HepG2 (cell line): ENCODE data around the gene CHN2. TPM values are rescaled to one million over a fixed set of nuclear protein-coding genes. Genes with fewer than 3 reads are reported as not detected.

Experiments
- ATAC-seq: fragments of 200-7000 bp; cut with Tn5 transposase; 3 replicates; pipeline ENCODE4 v1.9.1; 2020; ENCODE audit warnings: mild to moderate bottlenecking, moderate library complexity
- BruUV-seq: library from RNA; stranded (reverse); fragments of 400-500 nt; replicated peaks from 2 replicates; lab custom pipeline; 2021; lab: Mats Ljungman, UMichigan
- CTCF ChIA-PET: fragments of 300-600 bp; formaldehyde crosslinking; extraction: SDS; loops from one replicate; lab custom pipeline; 2021; ENCODE audit warnings: low total read pairs, inconsistent platforms, low intra/inter-chr PET ratio; lab: Yijun Ruan, JAX
- POLR2A ChIA-PET: fragments of 350-600 bp; sonication (Branson Sonifier 250); formaldehyde crosslinking; loops from one replicate; lab custom pipeline; 2020; ENCODE audit warnings: antibody characterized with exemption, inconsistent platforms; lab: Yijun Ruan, JAX
- DNase-seq: peaks from one replicate; pipeline ENCODE4 v3.0.0-alpha.2; 2015; ENCODE audit warnings: low spot score
- FAIRE-seq: peaks from 3 replicates; lab custom pipeline; 2011; peaks lifted over from hg19 to GRCh38; lab: Jason Lieb, UNC
- H2AFZ ChIP-seq: one replicate; pipeline ENCODE4 v1.6.1; 2011; ENCODE audit warnings: low read length, inconsistent platforms
- H3K27ac ChIP-seq: fragments of 300-600 bp; 3 replicates; pipeline ENCODE4 v1.8.0; 2011; ENCODE audit warnings: mixed run types, mild to moderate bottlenecking, mixed read lengths, low read length, inconsistent platforms; ENCODE audit not compliant: insufficient read depth; ENCODE audit errors: extremely low read length
- H3K27me3 ChIP-seq, 2 experiments: fragments of 200-600 bp in 1 of 2; 2 replicates in 1 of 2; 3 replicates in 1 of 2; pipeline versions ENCODE4 v1.6.0 to v1.8.0; 2011; ENCODE audit warnings: low read length in 2 of 2, mild to moderate bottlenecking in 2 of 2, moderate library complexity in 2 of 2, inconsistent platforms in 1 of 2; ENCODE audit not compliant: insufficient read depth in 2 of 2, control insufficient read depth in 1 of 2
- H3K36me3 ChIP-seq, 2 experiments: fragments of 200-600 bp in 1 of 2; replicated peaks in 1 of 2; 2 replicates in 1 of 2; 3 replicates in 1 of 2; pipeline versions ENCODE4 v1.5.1 to v1.8.0; 2011; ENCODE audit warnings: low read length in 2 of 2, inconsistent platforms in 1 of 2; ENCODE audit not compliant: insufficient read depth in 2 of 2, control insufficient read depth in 1 of 2
- H3K4me1 ChIP-seq: 2 replicates; pipeline ENCODE4 v1.5.1; 2012; ENCODE audit warnings: low read length, inconsistent platforms; ENCODE audit not compliant: insufficient read depth
- H3K4me2 ChIP-seq: 2 replicates; pipeline ENCODE4 v1.6.0; 2011; ENCODE audit warnings: low read depth, low read length, inconsistent platforms
- H3K4me3 ChIP-seq, 3 experiments: fragments of 200-600 bp in 1 of 3; sonication (generic), shearing (Covaris generic) in 1 of 3; replicated peaks in 1 of 3; 2 replicates each; pipeline ENCODE4 v1.5.1; 2011 to 2016; ENCODE audit warnings: low read length in 3 of 3, inconsistent platforms in 2 of 3, low read depth in 2 of 3, mild to moderate bottlenecking in 2 of 3, control low read depth in 1 of 3, mixed read lengths in 1 of 3; ENCODE audit not compliant: insufficient read depth in 1 of 3
- H3K79me2 ChIP-seq: one replicate; pipeline ENCODE4 v1.6.1; 2011; ENCODE audit warnings: low read length, inconsistent platforms; ENCODE audit not compliant: insufficient read depth
- H3K9ac ChIP-seq: 2 replicates; pipeline ENCODE4 v1.6.0; 2011; ENCODE audit warnings: mild to moderate bottlenecking, low read depth, low read length, inconsistent platforms; ENCODE audit not compliant: insufficient read depth
- H3K9me3 ChIP-seq: 2 replicates; pipeline ENCODE4 v1.5.1; 2012; ENCODE audit warnings: mild to moderate bottlenecking, low read length
- H4K20me1 ChIP-seq: 2 replicates; pipeline ENCODE4 v1.6.0; 2011; ENCODE audit warnings: inconsistent platforms, mild to moderate bottlenecking, low read length, moderate library complexity; ENCODE audit not compliant: insufficient read depth
- ARNT2 ChIP-seq: sonication (generic); formaldehyde crosslinking; IDR thresholded peaks from 2 replicates; pipeline ENCODE4 v1.8.0; 2022; ENCODE audit warnings: mild to moderate bottlenecking, low read depth, missing genetic modification reagents, moderate library complexity
- GATAD2A ChIP-seq: IDR thresholded peaks from 2 replicates; pipeline ENCODE4 v1.6.1; 2016
- HMG20B ChIP-seq: conservative IDR thresholded peaks from 2 replicates; pipeline ENCODE4 v1.6.1; 2016; ENCODE audit warnings: missing genetic modification reagents, missing compliant biosample characterization
- KDM4B ChIP-seq: sonication (generic); formaldehyde crosslinking; IDR thresholded peaks from 2 replicates; pipeline ENCODE4 v1.4.0; 2020; ENCODE audit warnings: missing genetic modification reagents
- KDM5A ChIP-seq: fragments of 200-600 bp; sonication (generic); IDR thresholded peaks from 2 replicates; pipeline ENCODE4 v1.7.0; 2018; ENCODE audit warnings: antibody characterized with exemption, mild to moderate bottlenecking, low read length, borderline replicate concordance
- MED13 ChIP-seq: sonication (generic); formaldehyde crosslinking; IDR thresholded peaks from 2 replicates; pipeline ENCODE4 v1.5.0; 2020; ENCODE audit warnings: missing genetic modification reagents
- MIER2 ChIP-seq: IDR thresholded peaks from 2 replicates; pipeline ENCODE4 v1.6.1; 2016; ENCODE audit warnings: missing biosample characterization, missing genetic modification reagents
- MYC ChIP-seq: sonication (generic); formaldehyde crosslinking; IDR thresholded peaks from 2 replicates; pipeline ENCODE4 v1.9.0; 2021; ENCODE audit warnings: missing genetic modification reagents, borderline replicate concordance
- PHF20 ChIP-seq: sonication (generic); formaldehyde crosslinking; IDR thresholded peaks from 2 replicates; pipeline ENCODE4 v1.5.0; 2020; ENCODE audit warnings: mild to moderate bottlenecking, missing genetic modification reagents
- RBFOX2 ChIP-seq: fragments of 200-400 bp; formaldehyde crosslinking; IDR thresholded peaks from 2 replicates; pipeline ENCODE4 v1.6.1; 2017; ENCODE audit warnings: low read depth, mild to moderate bottlenecking, low read length
- TEAD3 ChIP-seq: optimal IDR thresholded peaks from 2 replicates; pipeline ENCODE3; 2016; ENCODE audit warnings: borderline replicate concordance
- THYN1 ChIP-seq: sonication (generic); formaldehyde crosslinking; IDR thresholded peaks from 2 replicates; pipeline ENCODE4 v1.8.1; 2023; ENCODE audit warnings: low read depth, mild to moderate bottlenecking, moderate library complexity, missing genetic modification reagents, borderline replicate concordance
- WIZ ChIP-seq: sonication (generic); formaldehyde crosslinking; IDR thresholded peaks from 2 replicates; pipeline ENCODE4 v1.5.1; 2020; ENCODE audit warnings: mild to moderate bottlenecking, missing genetic modification reagents
- ZBTB38 ChIP-seq: sonication (generic); formaldehyde crosslinking; IDR thresholded peaks from 2 replicates; pipeline ENCODE4 v1.5.1; 2020; ENCODE audit warnings: mild to moderate bottlenecking, missing genetic modification reagents
- ZNF766 ChIP-seq: sonication (generic); formaldehyde crosslinking; IDR thresholded peaks from 2 replicates; pipeline ENCODE4 v1.5.0; 2020; ENCODE audit warnings: missing genetic modification reagents, borderline replicate concordance
- ZNF776 ChIP-seq: sonication (generic); formaldehyde crosslinking; IDR thresholded peaks from 2 replicates; pipeline ENCODE4 v1.4.0; 2020; ENCODE audit warnings: mild to moderate bottlenecking, missing genetic modification reagents
- whole genome bisulfite sequencing: methylation state at CpG from one replicate; pipeline ENCODE4 v1.1.6; 2017; ENCODE audit warnings: low lambda C conversion rate; 5-methylcytosine and 5-hydroxymethylcytosine counted together
- in situ Hi-C: cut with HindIII; loops from 2 replicates; pipeline ENCODE4 v1.10.0; 2017; ENCODE audit warnings: low pct_unique_long_range_greater_than_20kb; ENCODE audit not compliant: extremely low pct_ligation_motif_present
- intact Hi-C: fragments of 100-400 bp; cut with micrococcal nuclease; formaldehyde crosslinking; loops from one replicate; pipeline ENCODE4 v1.10.0; 2022; ENCODE audit not compliant: unreplicated experiment
- polyA plus RNA-seq, 8 experiments: library from polyadenylated mRNA; depleted of rRNA in 3 of 8; stranded (reverse) in 7 of 8; unstranded in 1 of 8; fragments of >200 nt; fragmentation: Illumina TruSeq in 4 of 8; extraction: Trizol in 4 of 8; gene quantifications; 2 replicates each; pipeline versions ENCODE4 v1.2.1 to v1.2.3, GENCODE V29; 2011 to 2016; ENCODE audit warnings: low read depth in 4 of 8, missing spikeins in 1 of 8, mixed read lengths in 1 of 8; ENCODE audit not compliant: insufficient read depth in 1 of 8
- total RNA-seq, 5 experiments: library from RNA; depleted of rRNA; stranded (reverse); fragments of >200 nt; fragmentation: Illumina TruSeq; extraction: Trizol; gene quantifications; 2 replicates each; pipeline ENCODE4 v1.2.3, GENCODE V29; 2016; ENCODE audit warnings: low read depth in 1 of 5
- TF ChIP-seq, protein P1 (sequence below): sonication (generic); formaldehyde crosslinking; IDR thresholded peaks from 2 replicates; pipeline ENCODE4; 2020; ENCODE audit warnings: missing genetic modification reagents, mild to moderate bottlenecking, borderline replicate concordance
- TF ChIP-seq, protein P2 (sequence below): sonication (generic); formaldehyde crosslinking; IDR thresholded peaks from 2 replicates; pipeline ENCODE4 v1.8.0; 2022; ENCODE audit warnings: missing genetic modification reagents, mild to moderate bottlenecking, moderate library complexity, borderline replicate concordance

CHN2 gene
- total and polyA plus RNA-seq, 2 of the 13 experiments (the other 11 are each of a cell fraction or from before 2014, with no cell fraction given), result 23.5 to 30.5 TPM

DNA sequence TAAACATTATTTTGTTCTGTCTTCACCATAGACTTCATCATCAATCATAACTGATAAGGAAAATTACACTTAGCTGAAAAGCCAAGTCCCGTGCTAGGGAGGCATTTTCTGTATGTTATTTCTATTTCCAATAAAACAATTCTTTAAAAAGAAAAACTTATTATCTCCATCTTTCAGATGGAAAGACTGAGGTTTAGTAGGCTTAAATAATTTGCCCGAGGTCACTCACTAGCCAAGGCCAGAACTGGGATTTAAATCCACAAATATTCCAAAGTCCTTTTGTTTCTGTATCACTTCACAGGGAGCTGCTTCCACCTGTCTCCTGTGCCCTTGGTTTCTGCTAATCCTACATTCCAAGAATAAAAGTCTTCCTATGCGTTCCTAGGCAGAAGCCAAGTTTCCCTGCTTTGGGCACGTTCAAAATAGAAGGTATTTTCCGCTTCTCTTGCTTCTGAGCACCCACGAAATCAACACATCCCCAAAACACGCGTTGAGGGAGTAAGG, 49.0 kb upstream of the CHN2 start (continued):
- TF ChIP-seq MED13 (no peak), ARNT2 (CRISPR knock-in tag) (no peak), TEAD3 (CRISPR knock-in tag) (peak; percentile 60)
- TF ChIP-seq, all 625 proteins: peak for 10

DNA sequence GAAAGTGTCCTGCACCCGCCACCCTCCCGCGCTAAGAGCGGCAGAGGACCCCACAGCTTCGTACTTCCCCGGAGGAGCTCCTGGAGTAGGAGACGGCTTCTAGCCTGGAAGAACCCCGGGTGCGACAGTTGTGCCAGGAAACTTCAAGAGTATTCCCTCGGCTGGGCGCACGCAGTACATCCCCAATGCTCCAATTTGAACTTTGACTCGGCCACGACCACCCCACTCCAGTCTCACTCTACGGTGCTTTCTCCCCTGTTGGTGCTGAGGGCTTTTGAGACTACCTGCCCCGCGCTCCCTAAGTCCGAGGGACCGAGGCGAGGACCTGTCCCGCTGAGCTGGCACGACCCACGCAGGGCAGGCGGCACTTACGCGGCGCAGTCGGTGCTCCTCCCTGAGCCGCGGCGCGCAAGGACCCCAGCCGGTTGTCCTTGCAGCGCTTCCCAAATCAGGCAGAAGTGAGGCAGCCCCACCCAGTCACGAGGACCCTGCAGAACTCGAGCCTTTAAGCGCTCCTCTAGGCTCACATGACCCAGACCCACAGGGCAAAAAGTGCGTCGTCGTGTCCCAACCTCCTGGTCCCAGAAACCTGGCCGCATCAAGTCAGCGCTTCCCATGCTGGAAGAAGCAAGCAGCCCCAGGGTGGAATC, 48.4 kb upstream of the CHN2 start, which contains the start of gene CPVL:
TSS of gene CPVL (minus strand) at position 481 of the 650 bp plus-strand sequence. CDS start 25,476 bp downstream, outside the sequence.
- Histone ChIP-seq H3K9ac (peak within 1 kb of the TSS; percentile 70), H3K27me3 (no peaks in the 10 kb centered on the region; a peak in 1 of 5 replicates), H2AFZ (peak within 1 kb of the TSS; percentile 87), H3K9me3 (no peaks in the 10 kb centered on the region), H3K4me1 (peaks cover 66% of the 10 kb centered on the region), H3K4me3 (peak within 1 kb of the TSS; percentile 75 to 85 (median 78)), H3K79me2 (peaks cover 23% of the 10 kb centered on the region), H3K36me3 (no peaks in the 10 kb centered on the region), H3K4me2 (peak within 1 kb of the TSS; percentile 95), H3K27ac (peak within 1 kb of the TSS; percentile 68), H4K20me1 (no peaks in the 10 kb centered on the region)
- WGBS, result 7% methylated on average over 20 of the region's 42 CpGs
- in situ Hi-C loops, result no loop called here
- peak; percentile 84 for ATAC-seq
- POLR2A ChIA-PET, result interaction anchor here (0.9 to 3.0 kb wide), 11 partner anchors 11 to 265 kb away, joined by 3 to 21 read pairs (median 4); no protein-coding TSS in a partner anchor
- intact Hi-C loops, result no loop called here
- peak; percentile 71 for DNase-seq
- BruUV-seq, result TSS peak; percentile 65
- CTCF ChIA-PET, result no interaction called here
- FAIRE-seq, result no peak
- TF ChIP-seq, protein P1, sequence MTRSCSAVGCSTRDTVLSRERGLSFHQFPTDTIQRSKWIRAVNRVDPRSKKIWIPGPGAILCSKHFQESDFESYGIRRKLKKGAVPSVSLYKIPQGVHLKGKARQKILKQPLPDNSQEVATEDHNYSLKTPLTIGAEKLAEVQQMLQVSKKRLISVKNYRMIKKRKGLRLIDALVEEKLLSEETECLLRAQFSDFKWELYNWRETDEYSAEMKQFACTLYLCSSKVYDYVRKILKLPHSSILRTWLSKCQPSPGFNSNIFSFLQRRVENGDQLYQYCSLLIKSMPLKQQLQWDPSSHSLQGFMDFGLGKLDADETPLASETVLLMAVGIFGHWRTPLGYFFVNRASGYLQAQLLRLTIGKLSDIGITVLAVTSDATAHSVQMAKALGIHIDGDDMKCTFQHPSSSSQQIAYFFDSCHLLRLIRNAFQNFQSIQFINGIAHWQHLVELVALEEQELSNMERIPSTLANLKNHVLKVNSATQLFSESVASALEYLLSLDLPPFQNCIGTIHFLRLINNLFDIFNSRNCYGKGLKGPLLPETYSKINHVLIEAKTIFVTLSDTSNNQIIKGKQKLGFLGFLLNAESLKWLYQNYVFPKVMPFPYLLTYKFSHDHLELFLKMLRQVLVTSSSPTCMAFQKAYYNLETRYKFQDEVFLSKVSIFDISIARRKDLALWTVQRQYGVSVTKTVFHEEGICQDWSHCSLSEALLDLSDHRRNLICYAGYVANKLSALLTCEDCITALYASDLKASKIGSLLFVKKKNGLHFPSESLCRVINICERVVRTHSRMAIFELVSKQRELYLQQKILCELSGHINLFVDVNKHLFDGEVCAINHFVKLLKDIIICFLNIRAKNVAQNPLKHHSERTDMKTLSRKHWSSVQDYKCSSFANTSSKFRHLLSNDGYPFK (CRISPR knock-in tag), result peak; percentile 61; the same call in 1 of the 2 replicates
- TF ChIP-seq ZBTB38 (CRISPR knock-in tag), result peak; percentile 54; the same call in 1 of the 2 replicates
- TF ChIP-seq MIER2 (CRISPR knock-in tag), result 0 out of 2 replicates have a peak, but pooled peaks have one; percentile 35
- TF ChIP-seq PHF20 (CRISPR knock-in tag), result no peak
- 0 out of 2 replicates have a peak, but pooled peaks have one; percentile 18 for TF ChIP-seq ZNF766
- peak; percentile 90 for TF ChIP-seq RBFOX2
- TF ChIP-seq GATAD2A (CRISPR knock-in tag), result peak; percentile 41; the same call in 1 of the 2 replicates
- TF ChIP-seq THYN1 (CRISPR knock-in tag), result 0 out of 2 replicates have a peak, but pooled peaks have one; percentile 61
- no peak; the same call in 1 of the 2 replicates for TF ChIP-seq KDM4B (CRISPR knock-in tag)
- TF ChIP-seq, protein P2, sequence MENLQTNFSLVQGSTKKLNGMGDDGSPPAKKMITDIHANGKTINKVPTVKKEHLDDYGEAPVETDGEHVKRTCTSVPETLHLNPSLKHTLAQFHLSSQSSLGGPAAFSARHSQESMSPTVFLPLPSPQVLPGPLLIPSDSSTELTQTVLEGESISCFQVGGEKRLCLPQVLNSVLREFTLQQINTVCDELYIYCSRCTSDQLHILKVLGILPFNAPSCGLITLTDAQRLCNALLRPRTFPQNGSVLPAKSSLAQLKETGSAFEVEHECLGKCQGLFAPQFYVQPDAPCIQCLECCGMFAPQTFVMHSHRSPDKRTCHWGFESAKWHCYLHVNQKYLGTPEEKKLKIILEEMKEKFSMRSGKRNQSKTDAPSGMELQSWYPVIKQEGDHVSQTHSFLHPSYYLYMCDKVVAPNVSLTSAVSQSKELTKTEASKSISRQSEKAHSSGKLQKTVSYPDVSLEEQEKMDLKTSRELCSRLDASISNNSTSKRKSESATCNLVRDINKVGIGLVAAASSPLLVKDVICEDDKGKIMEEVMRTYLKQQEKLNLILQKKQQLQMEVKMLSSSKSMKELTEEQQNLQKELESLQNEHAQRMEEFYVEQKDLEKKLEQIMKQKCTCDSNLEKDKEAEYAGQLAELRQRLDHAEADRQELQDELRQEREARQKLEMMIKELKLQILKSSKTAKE, result no peak
- no peak for TF ChIP-seq ZNF776 (CRISPR knock-in tag)
- peak; percentile 66; the same call in 1 of the 2 replicates for TF ChIP-seq MYC
- no peak for TF ChIP-seq HMG20B (CRISPR knock-in tag)
- TF ChIP-seq KDM5A, result 0 out of 2 replicates have a peak, but pooled peaks have one; percentile 27
- 0 out of 2 replicates have a peak, but pooled peaks have one; percentile 24 for TF ChIP-seq WIZ (CRISPR knock-in tag)
